ENCODE results near the gene BMPER.

Gene BMPER

GRCh38 chr7:33905389-33906032, at the start of gene BMPER:
Gene BMPER (plus strand): TSS chr7:33905539. CDS start chr7:33905614, 75 bp downstream.
- peak; percentile 65 for DNase-seq (ENCODE audit: low read depth, low spot score)

DNA sequence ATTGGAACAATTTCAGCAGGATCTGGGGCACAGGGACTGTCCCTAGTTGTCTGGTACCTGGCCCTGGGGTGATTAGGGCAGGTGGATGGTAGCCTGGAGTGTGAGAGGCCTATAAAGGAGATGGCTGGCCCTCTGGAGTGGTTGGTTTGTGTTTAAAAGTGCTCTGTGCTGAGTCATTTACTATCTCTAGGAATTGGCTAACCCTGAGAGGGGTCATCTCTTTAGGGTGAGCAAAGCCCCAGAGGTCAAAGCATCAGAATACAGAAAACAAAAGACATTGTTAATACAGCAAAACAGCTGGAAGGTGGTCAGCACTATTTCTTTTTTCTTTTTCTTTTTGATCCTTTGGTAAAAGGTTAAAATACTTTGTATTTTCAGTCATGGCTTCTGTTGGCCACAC, 43.4 kb upstream of the BMPER start:
- DNase-seq (ENCODE audit: low read depth, low spot score): no peak

DNA sequence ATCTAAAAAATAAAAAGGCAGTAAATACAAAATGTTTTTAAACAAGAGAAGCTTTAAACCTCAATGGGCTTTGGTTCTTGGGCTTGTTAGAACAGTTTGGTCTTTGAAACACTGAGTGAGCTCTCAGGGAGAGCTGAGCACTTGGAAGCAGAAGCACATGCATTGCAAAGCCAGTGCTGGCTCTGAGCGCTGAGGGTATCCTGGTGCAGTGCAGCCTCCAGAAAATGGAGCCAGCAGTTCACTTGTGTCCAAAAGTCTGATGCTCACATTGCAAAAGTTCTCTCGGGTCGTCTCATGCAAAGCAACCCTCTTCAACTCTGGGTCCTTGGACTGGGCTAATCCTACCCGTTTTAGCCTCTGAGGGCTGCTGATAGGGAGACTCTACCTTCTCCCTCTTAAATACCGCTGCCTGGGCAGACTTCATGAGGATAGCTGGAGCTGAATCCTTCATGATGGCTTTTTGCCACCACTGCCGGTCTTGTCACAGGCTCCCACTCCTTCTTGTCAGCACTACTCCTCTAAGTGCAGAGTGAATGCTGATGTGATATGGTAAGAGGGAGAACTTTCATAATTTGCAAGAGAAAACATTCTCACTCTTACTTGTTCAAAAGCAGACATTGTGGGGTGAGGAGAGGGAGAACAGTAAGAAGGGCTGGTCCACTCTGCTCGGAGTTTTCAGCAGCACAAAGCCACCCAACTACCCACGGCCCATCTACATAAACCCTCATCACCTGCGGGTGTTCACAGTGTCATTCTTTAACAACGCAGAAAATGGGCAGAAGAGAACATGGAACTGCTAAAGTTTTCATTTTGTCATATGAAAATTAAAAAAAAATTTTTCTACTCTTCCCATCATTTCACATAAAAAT, 42.2 kb upstream of the BMPER start:
- no peak for DNase-seq (ENCODE audit: low read depth, low spot score)

DNA sequence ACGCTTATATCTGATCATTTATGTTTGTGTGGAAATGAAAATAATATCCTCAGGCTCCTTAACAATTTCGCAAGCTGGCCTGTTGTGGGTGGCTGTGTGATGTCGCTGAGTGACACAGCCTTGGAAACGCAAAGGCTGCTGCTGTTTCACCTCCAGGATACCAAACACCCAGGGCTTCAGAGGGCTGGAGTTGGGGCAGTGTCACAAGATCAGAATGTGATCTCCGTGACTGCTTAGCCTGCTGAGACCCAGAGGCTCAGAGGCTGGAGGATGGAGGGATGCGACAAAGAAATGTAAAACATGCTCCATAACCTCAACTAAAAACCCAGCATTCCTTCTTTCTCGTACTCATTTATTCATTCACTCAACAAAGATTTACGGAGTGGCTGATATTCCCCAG, 37.2 kb upstream of the BMPER start:
- peak; percentile 54 for DNase-seq (ENCODE audit: low read depth, low spot score)

GRCh38 chr7:33869176-33869575, 36.2 kb upstream of the BMPER start:
- no peak for DNase-seq (ENCODE audit: low read depth, low spot score)

DNA sequence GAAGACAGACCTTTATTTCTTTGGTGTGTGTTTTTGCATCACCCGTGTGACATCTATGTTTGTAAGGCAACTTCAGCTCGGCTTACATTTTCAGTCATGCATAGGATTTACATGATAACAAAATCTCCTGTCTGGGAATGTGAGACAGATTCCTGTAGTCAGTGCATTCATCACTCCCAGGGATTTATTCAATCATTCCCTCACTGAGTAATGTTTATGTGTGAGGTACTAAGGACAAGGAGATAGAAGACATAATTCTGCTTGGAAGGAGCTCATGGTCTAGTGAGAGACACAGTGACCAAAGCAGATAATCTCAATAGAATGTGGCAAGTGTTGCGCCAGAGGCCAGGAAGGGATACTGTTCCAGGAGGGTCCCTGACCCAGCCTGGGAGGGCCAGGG, 35.2 kb upstream of the BMPER start:
- no peak for DNase-seq (ENCODE audit: low read depth, low spot score)

GRCh38 chr7:33872870-33873269, 32.5 kb upstream of the BMPER start:
- peak; percentile 37 for DNase-seq (ENCODE audit: low read depth, low spot score)

DNA sequence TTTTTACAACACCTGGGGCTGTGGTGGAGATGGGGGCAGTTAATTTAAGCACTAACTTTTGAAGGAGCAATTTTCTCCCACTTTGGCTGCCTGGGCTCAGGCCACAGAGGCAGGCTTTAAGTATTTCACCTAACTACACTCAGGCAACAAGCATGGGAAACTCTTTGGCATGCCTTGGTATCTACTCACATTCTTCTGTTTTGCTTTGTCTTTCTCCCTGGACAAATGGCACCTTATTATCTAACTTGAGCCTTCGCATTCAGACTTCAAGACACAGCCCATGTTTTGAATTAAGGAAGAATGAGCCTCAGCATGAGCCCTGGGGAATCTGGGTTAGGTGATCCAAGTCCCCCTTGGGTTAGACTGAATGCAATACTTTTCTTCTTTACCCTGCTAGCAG, 31.8 kb upstream of the BMPER start:
- DNase-seq (ENCODE audit: low read depth, low spot score): peak; percentile 64

DNA sequence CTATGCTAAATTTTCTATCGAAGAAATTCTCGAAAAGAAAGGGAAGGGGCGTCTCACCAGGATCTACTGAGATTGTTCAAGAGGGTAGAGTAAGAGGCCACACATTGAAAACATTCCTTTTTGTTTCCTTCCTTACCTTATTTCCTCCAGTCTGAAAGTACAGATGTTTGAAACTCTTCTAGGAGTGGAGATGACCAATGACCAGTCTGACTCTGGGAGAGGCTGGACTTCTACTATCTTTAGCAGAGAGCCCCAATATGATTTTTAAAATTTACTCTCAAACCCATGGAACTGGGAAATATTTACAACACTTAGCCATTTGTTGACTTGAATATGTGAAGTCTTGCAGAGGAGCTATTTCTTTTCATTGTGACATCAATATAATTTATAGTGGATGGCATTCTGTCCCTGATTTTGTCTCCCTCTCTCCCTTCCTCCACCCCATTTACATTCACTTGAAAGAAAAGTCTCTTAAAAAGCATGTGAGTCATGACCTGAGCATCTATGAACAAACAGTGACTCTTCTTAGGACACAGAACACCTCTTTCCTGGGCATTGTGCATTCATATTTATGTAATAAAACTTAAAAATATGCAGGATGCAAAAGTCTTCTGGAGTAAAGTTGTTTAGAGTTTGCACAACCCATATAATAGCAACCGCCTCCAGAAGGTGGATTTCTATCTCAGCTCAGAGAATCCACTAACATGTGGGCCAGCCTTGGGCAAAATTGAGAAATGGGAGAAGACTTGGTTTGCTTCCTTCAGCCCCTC, 31.2 kb upstream of the BMPER start:
- DNase-seq (ENCODE audit: low read depth, low spot score): peak; percentile 63

DNA sequence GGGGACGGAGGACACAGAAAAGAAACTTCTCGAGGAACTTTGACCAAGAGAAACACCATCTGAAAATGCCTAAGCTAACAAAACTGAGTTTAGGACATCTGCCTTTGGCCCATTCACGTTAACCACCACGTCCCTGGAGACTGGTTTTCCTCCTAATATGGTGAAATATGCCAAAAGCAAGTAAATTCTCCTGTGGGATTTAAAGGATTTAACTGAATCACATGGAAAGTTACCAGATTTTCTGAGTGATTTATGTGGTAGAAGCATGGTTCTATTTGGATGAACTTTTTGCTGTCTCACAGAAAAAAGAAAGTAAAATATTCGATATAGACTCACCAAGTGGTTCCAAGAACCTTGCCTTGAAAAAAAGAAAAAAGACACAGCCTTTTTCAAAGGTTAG, 30.4 kb upstream of the BMPER start:
- peak; percentile 70 for DNase-seq (ENCODE audit: low read depth, low spot score)

DNA sequence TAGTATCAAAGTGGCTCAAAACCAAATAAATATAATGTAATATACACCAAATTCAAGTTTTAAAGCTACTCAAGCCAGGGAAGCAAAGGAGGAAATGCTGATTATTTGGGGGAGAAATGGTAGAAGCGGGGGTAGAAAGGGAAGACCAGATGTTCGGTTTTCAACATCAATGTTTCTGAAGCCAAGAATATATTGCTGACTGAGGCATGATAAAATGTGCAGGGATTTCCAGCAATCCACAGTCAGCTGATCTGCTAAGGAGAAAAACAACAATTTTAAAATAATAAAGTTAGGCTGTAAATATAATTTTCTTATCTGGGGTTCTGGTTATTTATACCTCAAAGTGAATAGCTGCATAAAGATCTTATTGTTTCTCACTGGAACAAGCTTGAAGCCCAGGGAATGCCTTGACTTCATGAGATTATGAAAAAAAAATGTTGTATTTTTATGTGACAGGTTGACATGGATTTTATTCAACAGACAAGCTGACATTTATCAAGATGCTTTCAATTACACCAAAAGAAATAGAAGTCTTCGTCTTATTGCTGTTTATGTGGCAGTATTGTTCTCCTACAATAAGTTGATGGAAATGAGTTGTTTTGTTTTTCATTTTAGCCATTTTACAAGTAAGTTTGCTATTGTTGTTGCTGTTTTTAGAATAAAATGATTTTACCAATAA, 28.6 kb upstream of the BMPER start:
- no peak for DNase-seq (ENCODE audit: low read depth, low spot score)

DNA sequence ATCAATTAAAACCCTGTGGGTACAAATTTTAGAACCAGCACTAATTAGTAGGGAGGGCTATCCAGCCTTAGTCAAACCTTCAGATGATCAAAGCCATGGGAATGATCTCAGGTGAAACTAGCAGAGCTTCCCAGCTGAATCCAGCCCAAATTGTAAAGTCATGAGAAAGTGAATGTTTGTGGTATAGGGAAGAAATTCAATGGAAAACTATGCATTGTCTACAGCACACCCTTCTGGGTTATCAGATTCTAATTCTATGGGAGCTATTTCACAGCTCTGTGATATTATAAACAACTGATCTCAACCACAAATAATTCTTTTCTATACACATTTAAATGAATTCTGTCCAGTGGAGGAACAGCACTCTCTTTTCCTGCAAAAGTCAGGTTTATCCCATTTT, 24.6 kb upstream of the BMPER start:
- DNase-seq (ENCODE audit: low read depth, low spot score): peak; percentile 82

DNA sequence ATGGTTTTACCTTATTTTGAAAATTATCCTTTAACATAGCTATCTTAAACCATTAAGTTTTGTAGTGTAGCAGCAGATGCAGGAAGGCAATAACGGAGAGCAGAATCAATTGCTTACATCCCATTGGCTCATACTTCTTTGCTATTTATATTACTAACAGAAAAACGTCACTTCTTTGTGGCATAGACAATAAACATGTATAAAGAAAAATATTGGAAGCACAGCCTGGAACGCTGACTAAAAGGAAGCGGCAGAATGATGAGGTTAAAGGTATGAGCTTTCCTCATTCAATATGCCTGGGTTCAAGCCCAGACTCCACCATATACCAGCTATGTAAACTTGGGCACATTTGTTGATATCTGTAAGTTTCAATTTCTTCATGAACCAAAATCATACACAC, 24.0 kb upstream of the BMPER start:
- no peak for DNase-seq (ENCODE audit: low read depth, low spot score)

DNA sequence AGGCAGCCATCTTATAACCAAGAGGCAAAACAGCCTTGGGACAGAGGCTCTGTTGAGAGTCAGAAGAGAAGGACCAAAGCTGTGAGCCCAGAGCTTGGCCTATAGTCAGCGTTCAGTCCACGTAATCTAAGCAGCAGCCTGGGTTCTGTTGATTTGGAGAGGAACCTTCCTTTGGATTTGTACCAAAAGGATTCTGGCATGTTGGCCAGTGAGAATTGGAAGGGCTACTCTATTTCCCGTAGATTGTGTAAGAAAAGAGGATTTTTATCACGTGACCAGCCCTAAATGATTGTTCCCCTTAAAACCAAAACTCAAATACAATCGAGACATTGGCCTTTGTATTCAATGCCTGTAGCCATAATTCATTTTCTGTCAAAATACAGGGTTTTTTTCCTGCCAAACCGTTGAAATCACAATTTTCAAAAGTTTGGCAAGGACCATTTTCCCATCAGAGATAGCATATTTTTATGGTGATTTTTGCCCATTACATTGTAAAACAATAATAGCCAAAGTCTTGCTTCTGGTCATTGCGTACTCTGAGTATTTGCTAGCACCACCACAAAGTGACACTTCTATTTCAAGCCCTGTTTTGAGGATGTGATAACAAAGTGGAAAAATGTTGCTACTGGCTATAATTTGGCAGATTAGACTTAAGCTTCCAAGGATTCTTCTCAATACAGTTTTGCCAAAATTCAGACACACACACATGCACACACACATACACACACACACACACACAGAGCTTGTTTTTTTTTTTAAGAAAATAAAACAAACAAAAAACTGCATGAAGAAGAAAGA, 23.1 kb upstream of the BMPER start:
- DNase-seq (ENCODE audit: low read depth, low spot score): no peak

DNA sequence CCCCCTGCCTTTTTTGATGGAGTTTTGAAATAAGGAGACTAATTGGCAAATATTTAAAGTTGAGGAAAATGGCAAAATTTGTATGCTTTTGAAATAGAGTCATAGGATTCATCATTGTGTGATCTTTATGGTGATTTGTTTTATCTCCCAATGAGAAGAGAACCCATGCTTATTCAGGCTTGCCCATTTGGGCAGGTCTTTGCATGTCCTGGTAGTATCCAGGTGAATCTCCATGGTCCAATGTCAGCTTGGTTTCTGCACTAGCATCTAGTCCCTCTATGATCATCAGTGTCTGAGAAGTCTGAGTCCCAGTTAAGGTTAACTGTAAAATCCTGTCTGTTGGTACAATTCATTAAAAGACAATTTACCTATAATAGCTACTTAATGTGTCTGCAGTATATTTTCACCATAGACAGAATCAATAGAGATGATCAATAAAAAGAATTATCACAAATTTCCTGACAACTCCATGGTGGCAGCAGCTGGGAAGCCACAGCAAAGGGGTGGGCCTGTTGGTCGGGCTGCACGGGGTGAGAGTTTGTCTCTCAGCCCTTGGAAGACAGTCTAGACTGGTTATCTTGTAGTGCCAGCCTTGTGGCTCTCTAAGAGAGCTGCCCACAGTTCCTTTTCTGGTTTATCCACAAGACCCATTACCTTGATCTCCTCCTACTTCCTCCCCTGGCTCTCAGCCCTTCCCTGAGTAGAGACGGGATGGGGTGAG, 22.2 kb upstream of the BMPER start:
- no peak for DNase-seq (ENCODE audit: low read depth, low spot score)

DNA sequence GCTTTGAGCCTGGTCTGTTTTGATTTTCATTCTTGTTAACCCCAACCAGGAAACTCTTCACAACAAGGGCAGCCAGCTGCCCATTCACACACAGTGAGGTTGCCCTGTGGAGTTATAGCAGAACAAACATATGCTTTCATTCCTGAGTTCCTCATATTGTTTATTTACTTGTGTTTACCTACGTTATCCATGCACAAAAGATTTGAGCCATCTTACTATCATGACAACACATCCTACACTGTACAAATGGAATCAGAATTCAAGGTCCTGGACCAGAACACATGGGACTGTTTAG, 21.7 kb upstream of the BMPER start:
- no peak for DNase-seq (ENCODE audit: low read depth, low spot score)

- no peak for DNase-seq (ENCODE audit: low read depth, low spot score)
These were observed 19.8 kb upstream of the BMPER start for GRCh38 chr7:33885290-33886148.

DNA sequence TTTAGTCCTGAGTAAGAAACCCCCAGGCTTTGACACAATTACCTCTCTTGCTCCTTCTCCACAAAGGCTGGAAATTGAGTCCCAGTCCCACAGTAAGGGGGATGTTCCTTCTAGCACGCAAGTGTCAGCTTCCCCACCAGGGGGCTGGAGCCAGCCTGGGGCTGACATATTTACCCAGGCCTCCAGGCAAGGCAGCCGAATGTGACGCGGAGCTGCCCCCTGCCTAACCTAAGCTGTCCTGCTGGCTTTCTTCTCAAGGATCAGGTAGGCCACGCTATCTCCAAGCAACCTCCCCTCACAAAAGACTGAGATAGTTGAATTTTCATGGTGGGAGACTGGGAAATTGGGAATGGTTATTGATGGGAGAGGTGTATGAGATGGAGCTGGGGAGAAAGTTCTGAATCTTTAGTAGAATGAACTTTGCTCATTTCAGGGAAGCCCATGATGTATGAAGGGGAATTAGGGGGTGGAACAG, 19.2 kb upstream of the BMPER start:
- DNase-seq (ENCODE audit: low read depth, low spot score): no peak

- DNase-seq (ENCODE audit: low read depth, low spot score): no peak
These were observed 17.9 kb upstream of the BMPER start for GRCh38 chr7:33887266-33887975.
